Keratinocyte (primary cell): ENCODE measurements around the gene MPZL1. TPM values are rescaled to one million over a fixed set of nuclear protein-coding genes. Genes with fewer than 3 reads are reported as not detected.

Experiments
- DNase-seq: peaks from one replicate; pipeline ENCODE4 v3.0.0-alpha.2; 2011; ENCODE audit warnings: low read depth, missing footprints, low spot score
- FAIRE-seq: peaks from 2 replicates; lab custom pipeline; 2011; peaks lifted over from hg19 to GRCh38; lab: Jason Lieb, UNC
- H2AFZ ChIP-seq: 2 replicates; pipeline ENCODE4 v1.6.0; 2012; ENCODE audit warnings: low read length, control low read depth, inconsistent platforms; ENCODE audit not compliant: control insufficient read depth
- H3K27ac ChIP-seq: 2 replicates; pipeline ENCODE4 v1.5.1; 2011; ENCODE audit warnings: low read length; ENCODE audit not compliant: control insufficient read depth, insufficient read depth
- H3K27me3 ChIP-seq: 3 replicates; pipeline ENCODE4 v1.6.0; 2011; ENCODE audit warnings: low read length; ENCODE audit not compliant: control insufficient read depth, insufficient read depth; ENCODE audit errors: extremely low read depth
- H3K36me3 ChIP-seq, 2 experiments: 2 replicates in 1 of 2; 3 replicates in 1 of 2; pipeline ENCODE4 v1.5.1; 2011; ENCODE audit warnings: low read length in 2 of 2, mild to moderate bottlenecking in 1 of 2; ENCODE audit not compliant: control insufficient read depth in 2 of 2, insufficient read depth in 2 of 2; ENCODE audit errors: extremely low read depth in 1 of 2
- H3K4me1 ChIP-seq: 3 replicates; pipeline ENCODE4 v1.5.1; 2011; ENCODE audit warnings: low read length; ENCODE audit not compliant: control insufficient read depth, insufficient read depth; ENCODE audit errors: extremely low read depth
- H3K4me2 ChIP-seq: 3 replicates; pipeline ENCODE4 v1.6.0; 2011; ENCODE audit warnings: low read depth, low read length; ENCODE audit not compliant: control insufficient read depth, insufficient read depth; ENCODE audit errors: extremely low read depth
- H3K4me3 ChIP-seq, 3 experiments: fragments of 200-600 bp in 1 of 3; sonication (generic) in 1 of 3; 2 replicates in 2 of 3; 3 replicates in 1 of 3; pipeline ENCODE4 v1.5.1; 2011 to 2016; ENCODE audit warnings: low read length in 3 of 3, mild to moderate bottlenecking in 3 of 3, control low read depth in 2 of 3, inconsistent platforms in 1 of 3, low read depth in 1 of 3, mixed read lengths in 1 of 3, mixed run types in 1 of 3, moderate library complexity in 1 of 3; ENCODE audit not compliant: control insufficient read depth in 2 of 3, insufficient read depth in 2 of 3; ENCODE audit errors: extremely low read depth in 1 of 3
- H3K79me2 ChIP-seq: 2 replicates; pipeline ENCODE4 v1.6.0; 2012; ENCODE audit warnings: low read length; ENCODE audit not compliant: control insufficient read depth, insufficient read depth
- H3K9ac ChIP-seq: 3 replicates; pipeline ENCODE4 v1.6.0; 2011; ENCODE audit warnings: low read length; ENCODE audit not compliant: control insufficient read depth, insufficient read depth; ENCODE audit errors: extremely low read depth
- H3K9me1 ChIP-seq: 3 replicates; pipeline ENCODE4 v1.6.0; 2011; ENCODE audit warnings: low read length; ENCODE audit not compliant: control insufficient read depth, insufficient read depth; ENCODE audit errors: extremely low read depth
- H3K9me3 ChIP-seq: 2 replicates; pipeline ENCODE4 v1.5.1; 2012; ENCODE audit warnings: low read depth, low read length; ENCODE audit not compliant: control insufficient read depth
- H4K20me1 ChIP-seq: 3 replicates; pipeline ENCODE4 v1.6.0; 2011; ENCODE audit warnings: low read length; ENCODE audit not compliant: control insufficient read depth, insufficient read depth; ENCODE audit errors: extremely low read depth
- CTCF ChIP-seq, 3 experiments: IDR thresholded peaks in 1 of 3; conservative IDR thresholded peaks in 1 of 3; optimal IDR thresholded peaks in 1 of 3; 2 replicates in 2 of 3; 3 replicates in 1 of 3; pipeline versions ENCODE3 to v1.5.1; 2011; ENCODE audit warnings: low read length in 3 of 3, mild to moderate bottlenecking in 3 of 3, moderate library complexity in 2 of 3, control low read depth in 1 of 3, inconsistent platforms in 1 of 3; ENCODE audit not compliant: insufficient read depth in 2 of 3; ENCODE audit errors: extremely low read depth in 1 of 3
- EZH2 ChIP-seq: IDR thresholded peaks from one replicate; pipeline ENCODE4 v1.6.1; 2012; ENCODE audit warnings: inconsistent platforms, mild to moderate bottlenecking, low read length, moderate library complexity
- dilution Hi-C: fragments of 300-500 bp; cut with MboI; formaldehyde crosslinking; loops from one replicate; pipeline ENCODE4 v1.7.0; 2020; ENCODE audit warnings: low sequenced_read_pairs; ENCODE audit not compliant: extremely low pct_ligation_motif_present
- polyA plus RNA-seq, 5 experiments: library from polyadenylated mRNA; depleted of rRNA in 3 of 5; stranded (reverse) in 3 of 5; stranded (forward) in 1 of 5; unstranded in 1 of 5; fragments of >200 nt; gene quantifications; 1 replicate in 1 of 5; 2 replicates in 3 of 5; 3 replicates in 1 of 5; pipeline versions ENCODE4 v1.2.1 to v1.2.3, GENCODE V29; 2011 to 2012; ENCODE audit warnings: missing spikeins in 2 of 5, low read depth in 1 of 5, low replicate concordance in 1 of 5

MPZL1 gene
- polyA plus RNA-seq, 1 donor (not counting 4 experiments of a cell fraction or from before 2014, with no cell fraction given): 195 TPM

GRCh38 chr1:167782946-167783345 lies 61.2 kb downstream of the MPZL1 start:
- Histone ChIP-seq H3K4me3 (no peak overlapping the region), H2AFZ (no peak overlapping the region), H3K9ac (no peak overlapping the region), H3K36me3 (peaks cover 2 to 8% of the 10 kb centered on the region in 2 experiments), H3K4me2 (peak overlapping the region; percentile 33), H4K20me1 (no peaks in the 10 kb centered on the region), H3K27me3 (no peaks in the 10 kb centered on the region), H3K27ac (peak overlapping the region; percentile 62), H3K9me1 (no peaks in the 10 kb centered on the region), H3K4me1 (peaks cover 14% of the 10 kb centered on the region), H3K79me2 (peaks cover 3% of the 10 kb centered on the region), H3K9me3 (no peaks in the 10 kb centered on the region)
- DNase-seq (peak; percentile 26), FAIRE-seq (peak; percentile 91)
- dilution Hi-C loops: no loop called here
- TF ChIP-seq CTCF (optimal IDR thresholded peaks at IDR 0.05 in 1 of 3, IDR thresholded peaks at IDR 0.05 in 1 of 3, conservative IDR thresholded peaks at IDR 0.05 in 1 of 3; ENCODE audit: extremely low read depth in 1 of 3, insufficient read depth in 2 of 3, low read length in 3 of 3) (no peak), EZH2 (no peak)

DNA sequence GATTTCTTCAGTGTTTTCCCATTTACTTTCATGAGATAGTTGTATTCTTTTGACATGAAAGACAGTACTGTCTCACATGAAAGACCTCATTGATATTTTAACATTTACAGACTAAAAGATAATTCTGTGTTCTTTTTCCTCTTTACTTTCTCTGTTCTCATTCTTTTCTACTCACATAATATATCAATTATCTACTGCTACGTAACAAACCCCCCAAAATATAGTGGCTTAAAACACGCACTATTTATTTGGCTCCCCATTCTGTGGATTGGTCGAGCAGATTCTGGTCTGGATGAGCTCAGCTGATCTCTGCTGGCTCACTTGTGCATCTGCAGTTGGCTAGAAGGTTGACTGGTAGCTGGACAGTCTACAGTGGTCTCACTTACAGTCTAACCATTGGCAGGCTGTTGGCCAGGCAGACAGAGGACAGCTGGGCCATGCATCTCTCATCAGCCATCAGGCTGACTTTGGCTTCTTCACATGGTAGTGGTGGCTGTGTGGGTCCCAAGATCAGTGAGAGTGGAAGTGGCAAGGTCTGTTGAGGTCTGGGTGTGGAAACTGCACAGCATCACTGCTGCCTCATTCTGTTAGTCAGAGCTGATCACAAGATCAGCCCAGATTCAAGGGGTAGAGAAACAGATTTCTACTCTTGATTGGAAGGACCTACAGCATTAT lies 63.2 kb downstream of the MPZL1 start:
- no peaks in the 10 kb centered on the region for H3K9me3 ChIP-seq
- no peak overlapping the region for H3K4me2 ChIP-seq
- no peak overlapping the region for H2AFZ ChIP-seq
- no peaks in the 10 kb centered on the region for H3K9me1 ChIP-seq
- FAIRE-seq (no peak), DNase-seq (no peak)
- no peak overlapping the region for H3K27ac ChIP-seq
- no peak for TF ChIP-seq CTCF (optimal IDR thresholded peaks at IDR 0.05 in 1 of 3, IDR thresholded peaks at IDR 0.05 in 1 of 3, conservative IDR thresholded peaks at IDR 0.05 in 1 of 3; ENCODE audit: extremely low read depth in 1 of 3, insufficient read depth in 2 of 3, low read length in 3 of 3)
- H3K4me3 ChIP-seq: no peak overlapping the region
- no peak overlapping the region for H3K9ac ChIP-seq
- H3K36me3 ChIP-seq: peaks cover 5 to 9% of the 10 kb centered on the region in 2 experiments
- no peaks in the 10 kb centered on the region for H3K27me3 ChIP-seq
- peaks cover 25% of the 10 kb centered on the region for H3K4me1 ChIP-seq
- H3K79me2 ChIP-seq: peaks cover 3% of the 10 kb centered on the region
- H4K20me1 ChIP-seq: no peaks in the 10 kb centered on the region
- dilution Hi-C loops: no loop called here
